Thoracic aorta (tissue), 2 donors: ENCODE measurements around the gene SPDYE18. TPM values are rescaled to one million over a fixed set of nuclear protein-coding genes. Genes with fewer than 3 reads are reported as not detected.
"Not testable (repeated sequence)": the region's sequence is repeated elsewhere in the genome, so short reads cannot be mapped to it uniquely, and the experiment has no call there.

ENCODE experiments used
- ATAC-seq: fragments of 150-250 bp; one replicate; pipeline ENCODE4 v1.8.0; 2017; ENCODE audit warnings: low read depth; ENCODE audit not compliant: insufficient number of reproducible peaks, low FRiP score
- DNase-seq: peaks from one replicate; pipeline ENCODE4 v3.0.0-alpha.2; 2020; ENCODE audit warnings: low spot score
- H3K27ac ChIP-seq, 2 donors: fragments of 200-600 bp; sonication (generic); 1 replicate in 1 of 2; 2 replicates in 1 of 2; pipeline ENCODE4 v1.5.1; 2016; ENCODE audit warnings: mild to moderate bottlenecking in 2 of 2, moderate library complexity in 2 of 2
- H3K27me3 ChIP-seq: fragments of 200-600 bp; sonication (generic); replicated peaks from 2 replicates; pipeline ENCODE4 v1.6.0; 2016; ENCODE audit warnings: mild to moderate bottlenecking; ENCODE audit not compliant: insufficient read depth
- H3K36me3 ChIP-seq: fragments of 200-600 bp; sonication (generic); one replicate; pipeline ENCODE4 v1.5.1; 2016
- H3K4me1 ChIP-seq, 2 donors: fragments of 200-600 bp; sonication (generic); 1 replicate in 1 of 2; 2 replicates in 1 of 2; pipeline versions ENCODE4 v1.5.1 to v1.6.0; 2016; ENCODE audit warnings: low read depth in 2 of 2, mild to moderate bottlenecking in 1 of 2; ENCODE audit not compliant: control insufficient read depth in 1 of 2
- H3K4me3 ChIP-seq: fragments of 200-600 bp; sonication (generic); 2 replicates; pipeline ENCODE4 v1.5.1; 2016; ENCODE audit warnings: mild to moderate bottlenecking
- H3K9me3 ChIP-seq: fragments of 200-600 bp; sonication (generic); 2 replicates; pipeline ENCODE4 v1.5.1; 2016
- total RNA-seq, 2 donors: library from RNA; depleted of rRNA; stranded (reverse); fragments of >200 nt; gene quantifications; one replicate each; pipeline versions ENCODE4 v1.1.0 to v1.2.3, GENCODE V29; 2016

The SPDYE18 gene, protein sequence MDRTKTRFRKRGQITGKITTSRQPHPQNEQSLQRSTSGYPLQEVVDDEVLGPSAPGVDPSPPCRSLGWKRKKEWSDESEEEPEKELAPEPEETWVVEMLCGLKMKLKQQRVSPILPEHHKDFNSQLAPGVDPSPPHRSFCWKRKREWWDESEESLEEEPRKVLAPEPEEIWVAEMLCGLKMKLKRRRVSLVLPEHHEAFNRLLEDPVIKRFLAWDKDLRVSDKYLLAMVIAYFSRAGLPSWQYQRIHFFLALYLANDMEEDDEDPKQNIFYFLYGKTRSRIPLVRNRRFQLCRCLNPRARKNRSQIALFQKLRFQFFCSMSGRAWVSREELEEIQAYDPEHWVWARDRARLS
- total RNA-seq, result not detected

DNA sequence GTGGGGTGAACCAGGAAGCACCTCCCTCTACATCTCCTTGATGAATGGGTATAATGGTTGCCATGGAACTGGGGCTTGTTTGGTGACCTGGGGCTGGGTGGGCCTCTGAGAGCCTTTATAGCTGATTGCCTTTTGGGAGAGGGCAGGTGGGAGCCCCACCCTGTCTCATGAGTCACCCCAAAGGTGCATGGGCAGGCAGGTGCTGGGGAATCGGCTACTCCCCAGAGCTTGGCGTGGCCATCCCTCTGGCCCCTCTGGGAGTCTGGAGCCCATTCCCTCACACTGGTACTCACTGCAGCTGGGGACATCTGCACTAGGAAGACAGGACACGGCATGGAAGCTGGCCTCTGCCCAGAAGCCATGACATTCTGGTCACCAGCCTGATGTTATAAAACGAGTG lies at the start of gene SPDYE18:
TSS of gene SPDYE18 (minus strand) at position 2 of the 400 bp plus-strand sequence. CDS start 2,046 bp downstream, outside the sequence.
- ATAC-seq, H3K4me1 ChIP-seq, H3K27ac ChIP-seq: not testable (repeated sequence)

DNA sequence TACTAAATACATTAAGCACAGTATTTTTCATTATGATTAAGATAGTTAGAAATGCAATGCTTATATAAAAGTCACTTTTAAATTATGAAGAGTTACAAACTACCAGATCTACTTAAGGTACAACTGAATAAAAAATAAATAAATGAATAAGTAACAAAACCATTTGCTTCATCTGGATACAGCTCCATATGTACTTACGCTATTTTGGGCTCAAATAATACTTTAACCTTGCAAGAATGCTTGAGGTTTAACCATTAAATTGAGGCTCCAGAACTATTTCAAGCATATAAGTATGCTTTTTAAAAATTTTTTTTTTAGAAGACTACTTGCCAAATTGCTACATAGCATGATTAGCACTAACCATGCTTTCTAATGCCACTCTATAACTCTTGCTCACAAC lies 46.0 kb upstream of the SPDYE18 start:
- not testable (repeated sequence) for H3K27me3 ChIP-seq, H3K27ac ChIP-seq, DNase-seq, H3K36me3 ChIP-seq, H3K4me3 ChIP-seq, H3K9me3 ChIP-seq, ATAC-seq, H3K4me1 ChIP-seq

More for the DNA sequence above, at the start of gene SPDYE18:
- not testable (repeated sequence) for DNase-seq, H3K9me3 ChIP-seq, H3K36me3 ChIP-seq, H3K4me3 ChIP-seq, H3K27me3 ChIP-seq

DNA sequence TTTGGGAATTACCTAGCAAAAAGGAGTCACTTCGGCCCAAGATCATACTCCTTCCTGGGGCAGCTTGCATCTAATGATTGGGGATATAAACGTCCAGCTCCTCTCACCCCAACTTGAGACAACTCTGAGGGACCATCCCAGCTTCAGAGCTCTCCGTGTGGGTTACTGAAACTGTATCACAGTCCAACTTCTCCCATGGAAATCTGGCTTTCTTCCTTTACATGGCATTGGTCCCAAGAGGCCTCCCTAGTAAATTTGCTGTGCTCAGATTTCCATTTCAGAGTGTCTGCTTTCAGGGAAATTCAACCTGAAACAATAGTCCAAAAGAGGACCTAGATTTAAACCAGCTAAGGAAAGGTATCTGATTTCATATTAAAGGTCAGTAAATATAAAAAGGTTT lies 45.3 kb upstream of the SPDYE18 start:
- not testable (repeated sequence) for H3K27ac ChIP-seq, H3K9me3 ChIP-seq, H3K36me3 ChIP-seq, ATAC-seq, H3K4me3 ChIP-seq, H3K27me3 ChIP-seq, DNase-seq, H3K4me1 ChIP-seq

DNA sequence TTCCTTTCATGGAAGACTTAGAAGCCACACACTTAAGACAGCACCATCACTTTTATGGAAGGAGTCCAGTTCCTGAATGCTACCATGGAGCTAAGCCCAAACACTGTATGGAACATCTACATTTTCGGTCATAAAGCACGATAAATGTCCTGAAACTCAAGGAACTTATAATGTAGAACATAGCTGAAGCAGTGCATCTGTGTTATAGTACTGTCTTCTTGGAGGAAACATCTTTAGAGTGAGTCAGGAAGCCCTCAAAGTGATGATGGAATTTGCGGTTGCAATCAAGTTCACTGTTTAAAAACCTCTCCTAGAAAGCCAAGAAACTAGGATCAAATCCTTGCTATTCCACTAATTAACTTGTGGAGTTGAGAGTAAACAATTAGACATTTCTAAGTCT lies 43.5 kb upstream of the SPDYE18 start:
- not testable (repeated sequence) for H3K27me3 ChIP-seq, H3K4me1 ChIP-seq

DNA sequence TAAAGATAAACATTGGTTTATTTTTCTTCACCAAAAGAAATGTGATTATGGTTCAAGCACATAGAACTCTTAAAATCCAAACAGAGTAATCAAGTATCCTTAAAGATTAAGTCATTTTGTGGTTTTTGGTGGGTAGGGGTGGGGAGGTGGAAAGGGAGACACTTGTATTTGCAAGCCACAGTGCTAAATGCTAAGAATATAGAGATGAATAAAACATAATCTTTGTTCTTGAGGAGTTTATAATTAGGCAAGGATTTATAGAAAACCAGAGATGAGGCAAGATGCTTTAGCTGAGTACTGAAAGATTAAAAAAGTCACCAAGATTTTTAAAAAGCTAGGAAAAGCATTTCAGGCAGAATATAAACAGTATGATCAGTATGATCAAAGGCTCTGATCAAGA lies 40.3 kb upstream of the SPDYE18 start:
- not testable (repeated sequence) for H3K9me3 ChIP-seq, ATAC-seq, H3K27ac ChIP-seq, H3K4me1 ChIP-seq, H3K4me3 ChIP-seq, DNase-seq, H3K36me3 ChIP-seq, H3K27me3 ChIP-seq

More for the DNA sequence above, 43.5 kb upstream of the SPDYE18 start:
- H3K4me3 ChIP-seq, H3K36me3 ChIP-seq, DNase-seq, ATAC-seq, H3K9me3 ChIP-seq, H3K27ac ChIP-seq: not testable (repeated sequence)

DNA sequence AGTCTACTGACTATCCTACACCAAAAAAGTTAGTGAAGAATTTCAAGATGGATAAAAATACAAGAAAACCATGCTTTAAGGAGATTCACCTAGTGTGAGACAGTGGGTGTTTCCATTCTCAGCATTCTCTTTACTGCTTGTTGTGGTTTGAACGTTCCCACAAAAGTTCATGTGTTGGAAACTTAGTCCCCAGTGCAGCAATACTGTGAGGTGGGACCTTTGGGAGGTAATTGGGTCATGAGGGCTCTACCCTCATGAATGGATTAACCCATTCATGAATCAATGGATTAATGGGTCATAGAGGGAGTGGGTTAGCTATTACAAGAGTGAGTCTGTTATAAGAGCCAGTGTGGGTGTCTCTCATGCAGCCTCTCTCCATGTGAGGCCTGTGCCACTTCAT lies 38.8 kb upstream of the SPDYE18 start:
- not testable (repeated sequence) for H3K27me3 ChIP-seq, ATAC-seq, DNase-seq, H3K4me1 ChIP-seq, H3K4me3 ChIP-seq, H3K36me3 ChIP-seq, H3K9me3 ChIP-seq, H3K27ac ChIP-seq

DNA sequence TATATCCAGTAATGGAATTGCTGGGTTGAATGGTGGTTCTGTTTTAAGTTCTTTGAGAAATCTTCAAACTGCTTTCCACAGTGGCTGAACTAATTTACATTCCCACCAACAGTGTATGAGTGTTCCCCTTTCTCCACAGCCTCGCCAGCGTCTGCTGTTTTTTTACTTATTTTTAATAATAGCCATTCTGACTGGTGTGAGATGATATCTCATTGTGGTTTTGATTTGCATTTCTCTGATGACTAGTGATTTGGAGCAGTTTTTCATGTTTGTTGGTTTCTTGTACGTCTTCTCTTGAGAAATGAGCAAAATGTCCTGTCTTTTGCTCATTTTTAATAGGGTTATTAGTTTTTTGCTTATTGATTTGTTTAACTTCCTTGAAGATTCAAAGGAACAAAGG lies 38.1 kb upstream of the SPDYE18 start:
- not testable (repeated sequence) for H3K4me1 ChIP-seq, H3K27ac ChIP-seq, H3K9me3 ChIP-seq, ATAC-seq, H3K36me3 ChIP-seq, H3K27me3 ChIP-seq, DNase-seq, H3K4me3 ChIP-seq

DNA sequence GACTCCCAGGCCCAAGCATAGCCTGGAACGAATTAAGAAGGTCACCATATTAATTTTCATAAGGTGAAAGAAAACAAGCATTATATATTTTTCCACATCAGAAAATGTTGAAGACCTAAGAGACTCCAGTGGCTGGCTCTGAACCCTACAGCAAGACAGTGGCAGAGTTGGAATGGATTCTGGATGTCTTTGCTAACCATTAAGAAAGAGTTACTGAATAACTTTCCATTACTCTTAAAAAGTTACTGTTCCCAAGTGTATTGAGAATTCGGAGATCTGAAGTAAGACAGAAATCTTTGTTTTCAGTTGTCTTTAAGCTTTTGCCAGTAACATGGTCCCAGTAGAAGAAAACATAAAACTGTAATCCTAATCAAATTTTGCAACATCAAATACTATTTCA lies 29.9 kb upstream of the SPDYE18 start:
- H3K27ac ChIP-seq, DNase-seq, H3K27me3 ChIP-seq, H3K4me1 ChIP-seq, H3K36me3 ChIP-seq, H3K4me3 ChIP-seq, ATAC-seq, H3K9me3 ChIP-seq: not testable (repeated sequence)

DNA sequence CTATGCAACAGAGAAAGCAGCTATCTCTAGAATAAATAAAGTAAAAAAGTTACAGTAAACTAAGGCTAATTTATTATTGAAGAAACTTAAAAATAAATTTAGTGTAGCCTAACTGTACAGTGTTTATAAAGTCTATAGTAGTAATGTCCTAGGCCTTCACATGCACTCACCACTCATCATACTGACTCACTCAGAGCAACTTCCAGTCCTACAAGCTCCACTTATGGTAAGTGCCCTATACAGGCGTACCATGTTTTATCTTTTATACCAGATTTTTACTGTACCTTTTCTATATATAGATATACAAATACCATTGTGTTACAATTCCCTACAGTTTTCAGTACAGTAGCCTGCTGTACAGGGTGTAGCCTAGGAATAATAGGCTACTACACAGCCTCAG lies 19.8 kb upstream of the SPDYE18 start:
- not testable (repeated sequence) for DNase-seq, H3K27ac ChIP-seq, H3K4me1 ChIP-seq, H3K9me3 ChIP-seq, H3K4me3 ChIP-seq, H3K36me3 ChIP-seq, ATAC-seq, H3K27me3 ChIP-seq

DNA sequence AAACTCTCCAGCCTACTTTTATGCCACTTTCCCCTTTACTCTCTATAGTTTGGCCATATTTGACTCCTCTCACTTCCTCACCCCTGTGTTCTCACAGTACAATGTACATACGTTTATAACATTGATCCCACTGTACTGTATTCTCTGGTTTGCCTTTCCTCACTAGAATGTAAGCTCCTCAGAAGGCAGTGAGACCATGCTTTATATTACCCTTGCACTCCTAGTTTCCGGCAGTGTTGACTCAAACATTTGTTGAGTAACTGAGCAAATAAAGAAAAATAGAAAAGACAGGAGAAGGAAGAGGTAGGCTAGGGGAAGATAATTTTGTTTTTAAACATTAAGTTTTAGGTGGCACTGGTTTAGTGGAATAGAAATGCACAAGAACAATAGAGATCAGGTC lies 17.9 kb upstream of the SPDYE18 start:
- H3K4me1 ChIP-seq, ATAC-seq, DNase-seq: not testable (repeated sequence)

DNA sequence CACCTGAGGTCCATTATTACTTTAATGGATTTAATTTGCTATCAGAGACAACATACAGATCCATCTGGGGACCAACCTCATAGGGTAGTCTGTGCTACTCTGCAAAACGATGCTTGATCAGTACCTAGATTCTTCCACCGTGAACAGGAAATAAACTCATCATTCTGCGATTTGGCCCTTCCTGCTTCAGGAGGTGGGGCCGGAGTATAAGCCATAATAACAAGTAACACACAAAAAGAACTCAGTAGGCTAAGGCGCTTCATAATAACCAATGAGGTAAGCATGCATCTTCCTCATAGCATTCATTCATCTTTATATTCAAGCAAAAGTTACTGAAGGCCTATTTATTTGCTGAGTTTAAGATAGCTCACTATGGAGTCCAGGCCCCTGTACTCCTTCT lies 17.3 kb upstream of the SPDYE18 start:
- H3K27me3 ChIP-seq, DNase-seq, H3K4me3 ChIP-seq, H3K9me3 ChIP-seq, H3K4me1 ChIP-seq, H3K27ac ChIP-seq, H3K36me3 ChIP-seq, ATAC-seq: not testable (repeated sequence)

More for the DNA sequence above, 17.9 kb upstream of the SPDYE18 start:
- H3K36me3 ChIP-seq, H3K27me3 ChIP-seq, H3K4me3 ChIP-seq, H3K9me3 ChIP-seq, H3K27ac ChIP-seq: not testable (repeated sequence)

DNA sequence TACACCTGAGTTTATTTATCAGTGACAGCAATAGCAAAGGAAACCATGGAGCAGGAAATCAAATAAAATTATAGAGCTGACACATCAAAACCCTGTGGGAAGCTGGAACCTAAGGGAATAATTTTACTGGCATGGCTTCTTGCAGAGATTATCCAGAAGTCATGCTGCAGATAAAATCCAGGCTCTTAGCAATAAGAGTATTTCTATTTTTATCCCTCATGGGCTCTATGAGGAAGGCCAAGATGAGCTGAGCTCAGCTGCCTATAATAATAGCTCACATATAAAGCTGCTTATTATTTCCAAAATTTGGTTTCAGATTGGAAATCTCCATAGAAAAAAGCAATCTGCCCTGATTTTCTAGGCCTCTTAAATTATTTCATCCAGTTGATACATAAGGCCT lies 16.8 kb upstream of the SPDYE18 start:
- not testable (repeated sequence) for H3K27me3 ChIP-seq, H3K9me3 ChIP-seq, H3K4me1 ChIP-seq, H3K4me3 ChIP-seq, H3K27ac ChIP-seq, ATAC-seq, DNase-seq, H3K36me3 ChIP-seq

DNA sequence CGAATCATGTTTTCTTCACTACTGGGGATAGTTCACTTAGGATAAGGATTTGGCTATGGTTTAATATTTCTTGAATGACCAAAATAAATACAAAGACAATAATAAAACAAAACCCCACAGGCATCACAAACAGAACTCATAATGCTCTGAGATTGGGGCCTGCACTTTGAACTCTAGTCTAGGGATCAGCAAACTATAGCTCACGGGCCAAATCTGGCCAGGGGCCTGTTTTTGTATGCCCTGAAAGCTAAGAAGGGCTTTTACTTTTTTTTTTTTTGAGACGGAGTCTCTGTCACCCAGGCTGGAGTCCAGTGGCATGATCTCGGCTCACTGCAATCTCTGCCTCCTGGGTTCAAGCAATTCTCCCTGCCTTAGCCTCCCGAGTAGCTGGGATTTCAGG lies 14.7 kb upstream of the SPDYE18 start:
- ATAC-seq, H3K4me3 ChIP-seq, H3K9me3 ChIP-seq, H3K4me1 ChIP-seq, H3K27ac ChIP-seq, DNase-seq, H3K27me3 ChIP-seq, H3K36me3 ChIP-seq: not testable (repeated sequence)
